H9 (cell line): ENCODE results near the gene TSKU. TPM values are rescaled to one million over a fixed set of nuclear protein-coding genes. Genes with fewer than 3 reads are reported as not detected.

Experiments
- DNase-seq: peaks from one replicate; pipeline ENCODE4 v3.0.0-alpha.2; 2017
- H2AFZ ChIP-seq: one replicate; pipeline ENCODE4 v1.6.1; 2013; ENCODE audit warnings: mild to moderate bottlenecking, low read length, control low read depth, moderate library complexity
- H2AK5ac ChIP-seq: 2 replicates; pipeline ENCODE4 v1.6.1; 2013; ENCODE audit warnings: low read length, control low read depth, mixed read lengths; ENCODE audit not compliant: insufficient read length
- H2BK120ac ChIP-seq: one replicate; pipeline ENCODE4 v1.6.1; 2013; ENCODE audit warnings: low read depth, mild to moderate bottlenecking, low read length, control low read depth, inconsistent platforms; ENCODE audit not compliant: poor library complexity, severe bottlenecking
- H2BK12ac ChIP-seq: 2 replicates; pipeline ENCODE4 v1.6.1; 2013; ENCODE audit warnings: low read length, control low read depth, mixed read lengths, low read depth; ENCODE audit not compliant: insufficient read length
- H2BK15ac ChIP-seq: 2 replicates; pipeline ENCODE4 v1.6.1; 2013; ENCODE audit warnings: low read depth, low read length, control low read depth
- H2BK20ac ChIP-seq: one replicate; pipeline ENCODE4 v1.6.1; 2013; ENCODE audit warnings: low read depth, mild to moderate bottlenecking, low read length, control low read depth, inconsistent platforms; ENCODE audit not compliant: poor library complexity, severe bottlenecking
- H2BK5ac ChIP-seq: 2 replicates; pipeline ENCODE4 v1.6.1; 2013; ENCODE audit warnings: low read length, control low read depth, mixed read lengths; ENCODE audit not compliant: insufficient read length
- H3K14ac ChIP-seq: 2 replicates; pipeline ENCODE4 v1.6.1; 2013; ENCODE audit warnings: low read length, control low read depth; ENCODE audit not compliant: insufficient read depth
- H3K18ac ChIP-seq: 2 replicates; pipeline ENCODE4 v1.6.1; 2013; ENCODE audit warnings: low read depth, mild to moderate bottlenecking, mixed read lengths, low read length, control low read depth; ENCODE audit not compliant: insufficient read length
- H3K23ac ChIP-seq: 2 replicates; pipeline ENCODE4 v1.6.1; 2013; ENCODE audit warnings: low read length, control low read depth, mixed read lengths, low read depth; ENCODE audit not compliant: insufficient read length
- H3K23me2 ChIP-seq: 2 replicates; pipeline ENCODE4 v1.6.1; 2013; ENCODE audit warnings: low read depth, mild to moderate bottlenecking, mixed read lengths, low read length, control low read depth; ENCODE audit not compliant: insufficient read length, poor library complexity, severe bottlenecking
- H3K27ac ChIP-seq: 2 replicates; pipeline ENCODE4 v1.5.1; 2013; ENCODE audit warnings: low read length, control low read depth, mixed read lengths, low read depth; ENCODE audit not compliant: insufficient read length
- H3K27me3 ChIP-seq: 2 replicates; pipeline ENCODE4 v1.6.1; 2013; ENCODE audit warnings: low read length, control low read depth, inconsistent platforms; ENCODE audit not compliant: insufficient read depth
- H3K4ac ChIP-seq: 2 replicates; pipeline ENCODE4 v1.6.1; 2013; ENCODE audit warnings: low read depth, mild to moderate bottlenecking, control low read depth, inconsistent platforms, low read length, moderate library complexity
- H3K4me1 ChIP-seq: 2 replicates; pipeline ENCODE4 v1.6.1; 2013; ENCODE audit warnings: low read length, control low read depth, inconsistent platforms; ENCODE audit not compliant: insufficient read depth
- H3K4me2 ChIP-seq: 2 replicates; pipeline ENCODE4 v1.6.1; 2013; ENCODE audit warnings: low read length, control low read depth, mixed read lengths; ENCODE audit not compliant: insufficient read length, insufficient read depth
- H3K56ac ChIP-seq: 2 replicates; pipeline ENCODE4 v1.6.1; 2013; ENCODE audit warnings: low read depth, mild to moderate bottlenecking, mixed read lengths, low read length, control low read depth; ENCODE audit not compliant: insufficient read length
- H3K79me1 ChIP-seq: 2 replicates; pipeline ENCODE4 v1.6.1; 2013; ENCODE audit warnings: low read depth, mild to moderate bottlenecking, moderate library complexity, low read length, control low read depth, inconsistent platforms; ENCODE audit not compliant: insufficient read depth, poor library complexity, severe bottlenecking
- H3K79me2 ChIP-seq: 2 replicates; pipeline ENCODE4 v1.6.1; 2013; ENCODE audit warnings: low read length, control low read depth, inconsistent platforms; ENCODE audit not compliant: insufficient read depth
- H3K9ac ChIP-seq: 2 replicates; pipeline ENCODE4 v1.6.1; 2013; ENCODE audit warnings: low read length, control low read depth, mixed read lengths; ENCODE audit not compliant: insufficient read length; ENCODE audit errors: extremely low read depth
- H3K9me3 ChIP-seq: one replicate; pipeline ENCODE4 v1.6.1; 2013; ENCODE audit warnings: low read depth, low read length, inconsistent platforms; ENCODE audit not compliant: control insufficient read depth
- H3T11ph ChIP-seq: one replicate; pipeline ENCODE4 v1.6.1; 2013; ENCODE audit warnings: mild to moderate bottlenecking, low read length, control low read depth, inconsistent platforms
- H4K20me1 ChIP-seq: one replicate; pipeline ENCODE4 v1.6.1; 2013; ENCODE audit not compliant: control insufficient read depth, insufficient read length, insufficient read depth
- H4K5ac ChIP-seq: 2 replicates; pipeline ENCODE4 v1.6.1; 2013; ENCODE audit warnings: low read depth, mild to moderate bottlenecking, mixed read lengths, low read length, control low read depth; ENCODE audit not compliant: insufficient read length
- H4K8ac ChIP-seq: replicated peaks from 2 replicates; pipeline ENCODE4 v1.6.1; 2013; ENCODE audit warnings: low read length, control low read depth, mixed read lengths, low read depth; ENCODE audit not compliant: insufficient read length
- H4K91ac ChIP-seq: 2 replicates; pipeline ENCODE4 v1.6.1; 2013; ENCODE audit warnings: low read depth, mild to moderate bottlenecking, moderate library complexity, mixed read lengths, low read length, control low read depth; ENCODE audit not compliant: insufficient read length
- H3K27ac Mint-ChIP-seq, 3 experiments: 2 replicates in 2 of 3; 3 replicates in 1 of 3; pipeline ENCODE4 v1.8.0; 2020 to 2021; ENCODE audit warnings: mixed read lengths in 3 of 3, mild to moderate bottlenecking in 1 of 3, moderate library complexity in 1 of 3
- H3K27me3 Mint-ChIP-seq: 2 replicates; pipeline ENCODE4 v1.8.0; 2021; ENCODE audit warnings: low read depth, mild to moderate bottlenecking, moderate library complexity, mixed read lengths
- H3K36me3 Mint-ChIP-seq, 3 experiments: 2 replicates in 2 of 3; 3 replicates in 1 of 3; pipeline ENCODE4 v1.8.0; 2020 to 2021; ENCODE audit warnings: low read depth in 3 of 3, mixed read lengths in 3 of 3; ENCODE audit not compliant: insufficient read depth in 1 of 3
- H3K4me1 Mint-ChIP-seq, 2 experiments: 2 replicates each; pipeline ENCODE4 v1.8.0; 2020; ENCODE audit warnings: mixed read lengths in 2 of 2
- H3K4me3 Mint-ChIP-seq, 2 experiments: 2 replicates in 1 of 2; 3 replicates in 1 of 2; pipeline ENCODE4 v1.8.0; 2020 to 2021; ENCODE audit warnings: mild to moderate bottlenecking in 2 of 2, mixed read lengths in 2 of 2, moderate library complexity in 1 of 2
- H3K9me3 Mint-ChIP-seq, 2 experiments: 2 replicates in 1 of 2; 3 replicates in 1 of 2; pipeline ENCODE4 v1.8.0; 2020; ENCODE audit warnings: mild to moderate bottlenecking in 2 of 2, mixed read lengths in 2 of 2, moderate library complexity in 1 of 2
- WGBS: extraction: QIAGEN DNeasy Blood & Tissue Kit; methylation state at CpG from one replicate; pipeline ENCODE4 v1.1.7; 2013; ENCODE audit warnings: missing lambda C conversion rate, low lambda C conversion rate, mixed read lengths; ENCODE audit not compliant: insufficient read length; ENCODE audit errors: extremely low coverage; 5-methylcytosine and 5-hydroxymethylcytosine counted together
- total RNA-seq: library from RNA; stranded (reverse); gene quantifications from 2 replicates; pipeline ENCODE4 v1.2.1, GENCODE V29; 2021
- TF ChIP-seq, protein P1 (sequence below): fragments of 200-600 bp; sonication (generic); conservative IDR thresholded peaks from 3 replicates; pipeline ENCODE4 v1.8.0; 2021; ENCODE audit warnings: antibody characterized with exemption, mild to moderate bottlenecking

Gene TSKU
- total RNA-seq, 1 experiment from 2014 or later: 25.4 TPM

DNA sequence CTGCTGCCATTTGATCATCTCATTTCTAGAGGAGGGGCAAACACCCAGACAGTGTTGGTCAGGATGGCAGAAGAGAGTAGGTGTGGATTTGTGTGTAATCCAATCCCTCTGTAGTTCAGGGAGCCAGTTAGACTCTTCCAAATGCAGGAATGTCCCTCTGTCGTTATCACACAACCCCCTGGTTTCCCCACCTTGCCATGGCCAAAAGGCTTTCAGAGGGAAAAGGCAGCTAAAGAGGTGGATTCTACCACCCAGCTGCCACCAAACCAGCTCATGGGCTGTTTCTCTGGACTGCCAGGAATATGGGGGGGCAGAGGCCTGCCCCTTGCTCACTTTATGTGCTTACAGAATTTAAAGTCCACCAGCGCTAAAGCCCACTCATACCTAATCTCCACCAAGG lies 18.1 kb downstream of the TSKU start:
- no peaks in the 10 kb centered on the region for H3K9me3 ChIP-seq
- Mint-ChIP-seq H3K36me3 (peaks cover 5 to 7% (median 6%) of the 10 kb centered on the region in 3 experiments), H3K9me3 (no peaks in the 10 kb centered on the region), H3K27ac (no peak overlapping the region; a peak in 1 of 7 replicates), H3K27me3 (peaks cover 6% of the 10 kb centered on the region), H3K4me3 (no peak overlapping the region), H3K4me1 (peaks cover 35 to 54% of the 10 kb centered on the region in 2 experiments)
- no peak overlapping the region for H2BK12ac ChIP-seq
- H3K23ac ChIP-seq: no peak overlapping the region
- no peaks in the 10 kb centered on the region for H4K20me1 ChIP-seq
- H2BK15ac ChIP-seq: no peak overlapping the region
- no peaks in the 10 kb centered on the region; the same call in 1 of the 2 replicates for H3K4me1 ChIP-seq
- no peak overlapping the region for H3K27ac ChIP-seq
- no peaks in the 10 kb centered on the region for H3K79me2 ChIP-seq
- TF ChIP-seq, protein P1, sequence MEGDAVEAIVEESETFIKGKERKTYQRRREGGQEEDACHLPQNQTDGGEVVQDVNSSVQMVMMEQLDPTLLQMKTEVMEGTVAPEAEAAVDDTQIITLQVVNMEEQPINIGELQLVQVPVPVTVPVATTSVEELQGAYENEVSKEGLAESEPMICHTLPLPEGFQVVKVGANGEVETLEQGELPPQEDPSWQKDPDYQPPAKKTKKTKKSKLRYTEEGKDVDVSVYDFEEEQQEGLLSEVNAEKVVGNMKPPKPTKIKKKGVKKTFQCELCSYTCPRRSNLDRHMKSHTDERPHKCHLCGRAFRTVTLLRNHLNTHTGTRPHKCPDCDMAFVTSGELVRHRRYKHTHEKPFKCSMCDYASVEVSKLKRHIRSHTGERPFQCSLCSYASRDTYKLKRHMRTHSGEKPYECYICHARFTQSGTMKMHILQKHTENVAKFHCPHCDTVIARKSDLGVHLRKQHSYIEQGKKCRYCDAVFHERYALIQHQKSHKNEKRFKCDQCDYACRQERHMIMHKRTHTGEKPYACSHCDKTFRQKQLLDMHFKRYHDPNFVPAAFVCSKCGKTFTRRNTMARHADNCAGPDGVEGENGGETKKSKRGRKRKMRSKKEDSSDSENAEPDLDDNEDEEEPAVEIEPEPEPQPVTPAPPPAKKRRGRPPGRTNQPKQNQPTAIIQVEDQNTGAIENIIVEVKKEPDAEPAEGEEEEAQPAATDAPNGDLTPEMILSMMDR: no peak
- H2BK5ac ChIP-seq: no peak overlapping the region
- no peak overlapping the region for H4K8ac ChIP-seq
- H3K14ac ChIP-seq: no peak overlapping the region
- H4K91ac ChIP-seq: no peak overlapping the region
- no peak for DNase-seq
- no peak overlapping the region for H2BK120ac ChIP-seq
- no peak overlapping the region for H2AK5ac ChIP-seq
- H3K56ac ChIP-seq: no peak overlapping the region
- no CpG with 5 or more reads among the region's 2 CpGs for WGBS
- H3K23me2 ChIP-seq: no peaks in the 10 kb centered on the region
- H3K79me1 ChIP-seq: no peaks in the 10 kb centered on the region
- no peak overlapping the region for H4K5ac ChIP-seq
- H3K18ac ChIP-seq: no peak overlapping the region
- H3K4me2 ChIP-seq: no peak overlapping the region
- no peak overlapping the region for H3K9ac ChIP-seq
- no peak overlapping the region for H3K4ac ChIP-seq
- no peak overlapping the region for H3T11ph ChIP-seq
- H2BK20ac ChIP-seq: no peak overlapping the region
- H2AFZ ChIP-seq: no peak overlapping the region
- H3K27me3 ChIP-seq: no peaks in the 10 kb centered on the region
